Measurements from ENCODE around the gene DCP2.

Gene DCP2

GRCh38 chr5:112976432-112977309 lies at the start of gene DCP2:
DCP2 (plus strand) TSS chr5:112976798; CDS start chr5:112976934, 136 bp downstream.
- TF ChIP-seq POLR2A (IDR thresholded peaks at IDR 0.05; ENCODE audit: low read length): peak; percentile 99
- TF ChIP-seq GATA1 (IDR thresholded peaks at IDR 0.05; ENCODE audit: low read depth, low read length): no peak

GRCh38 chr5:112929336-112930081 lies 47.1 kb upstream of the DCP2 start:
- DNase-seq: no peak
- no peak for TF ChIP-seq GATA1 (IDR thresholded peaks at IDR 0.05; ENCODE audit: low read depth, low read length)
- TF ChIP-seq POLR2A (IDR thresholded peaks at IDR 0.05; ENCODE audit: low read length): no peak

More at GRCh38 chr5:112976432-112977309, at the start of gene DCP2:
- peak; percentile 97 to 99 for DNase-seq

GRCh38 chr5:112930082-112930344 lies 46.6 kb upstream of the DCP2 start:
- no peak for DNase-seq
- TF ChIP-seq GATA1 (IDR thresholded peaks at IDR 0.05; ENCODE audit: low read depth, low read length) (no peak), POLR2A (IDR thresholded peaks at IDR 0.05; ENCODE audit: low read length) (no peak)

- no peak for TF ChIP-seq POLR2A (IDR thresholded peaks at IDR 0.05; ENCODE audit: low read length)
- TF ChIP-seq GATA1 (IDR thresholded peaks at IDR 0.05; ENCODE audit: low read depth, low read length): no peak
- DNase-seq: no peak
Measured at GRCh38 chr5:112931473-112931872, 45.1 kb upstream of the DCP2 start.

- DNase-seq: no peak
- TF ChIP-seq GATA1 (IDR thresholded peaks at IDR 0.05; ENCODE audit: low read depth, low read length) (no peak), POLR2A (IDR thresholded peaks at IDR 0.05; ENCODE audit: low read length) (no peak)
Measured at GRCh38 chr5:112933105-112933504, 43.5 kb upstream of the DCP2 start.

- DNase-seq: no peak
- TF ChIP-seq POLR2A (IDR thresholded peaks at IDR 0.05; ENCODE audit: low read length): no peak
- TF ChIP-seq GATA1 (IDR thresholded peaks at IDR 0.05; ENCODE audit: low read depth, low read length): no peak
Measured at GRCh38 chr5:112933651-112934365, 42.8 kb upstream of the DCP2 start.

- DNase-seq: no peak
- TF ChIP-seq POLR2A (IDR thresholded peaks at IDR 0.05; ENCODE audit: low read length) (no peak), GATA1 (IDR thresholded peaks at IDR 0.05; ENCODE audit: low read depth, low read length) (no peak)
Measured at GRCh38 chr5:112934366-112934663, 42.3 kb upstream of the DCP2 start.

- TF ChIP-seq GATA1 (IDR thresholded peaks at IDR 0.05; ENCODE audit: low read depth, low read length): no peak
- no peak for TF ChIP-seq POLR2A (IDR thresholded peaks at IDR 0.05; ENCODE audit: low read length)
- DNase-seq: no peak
Measured at GRCh38 chr5:112935675-112936074, 40.9 kb upstream of the DCP2 start.

GRCh38 chr5:112938286-112938685 lies 38.3 kb upstream of the DCP2 start:
- TF ChIP-seq POLR2A (IDR thresholded peaks at IDR 0.05; ENCODE audit: low read length): no peak
- DNase-seq: no peak

DNA sequence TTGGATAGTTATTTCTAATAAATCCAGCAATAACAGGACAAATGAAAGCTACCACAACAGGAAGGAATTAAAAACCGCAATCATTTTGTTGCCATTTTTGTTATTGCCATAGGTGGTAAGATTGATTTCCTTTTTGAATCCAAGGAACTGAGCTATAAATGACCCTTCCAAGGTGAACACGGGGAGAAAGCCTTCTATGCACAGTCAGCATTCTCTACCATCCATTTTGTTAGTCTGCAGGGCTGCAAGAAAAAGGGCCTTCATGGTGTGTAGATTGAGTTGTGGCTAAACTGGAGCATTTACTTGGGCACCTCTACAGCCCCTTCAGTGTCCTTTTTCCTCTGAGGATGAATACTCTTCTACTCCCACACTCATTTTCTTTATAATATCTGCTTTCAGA lies 35.9 kb upstream of the DCP2 start:
- no peak for TF ChIP-seq GATA1 (IDR thresholded peaks at IDR 0.05; ENCODE audit: low read depth, low read length)
- TF ChIP-seq POLR2A (IDR thresholded peaks at IDR 0.05; ENCODE audit: low read length): no peak
- no peak for DNase-seq

DNA sequence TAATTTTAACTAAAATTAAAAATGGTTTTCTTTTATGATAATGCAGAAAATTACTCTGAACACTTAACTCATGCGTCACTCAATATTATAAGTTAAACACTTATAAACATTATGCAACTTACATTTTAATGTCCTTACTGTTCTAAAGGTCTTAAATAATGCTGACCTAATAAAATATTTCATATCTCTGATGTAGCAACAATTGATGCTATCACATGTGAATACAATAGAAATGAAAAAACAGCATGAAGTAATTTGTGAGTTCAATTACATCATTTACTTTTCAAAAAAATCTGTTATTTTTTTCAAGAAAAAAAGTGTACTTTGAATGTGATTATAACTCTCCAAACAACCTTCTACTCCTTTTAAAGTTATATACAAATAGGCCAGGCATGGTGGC lies 28.1 kb upstream of the DCP2 start:
- TF ChIP-seq GATA1 (IDR thresholded peaks at IDR 0.05; ENCODE audit: low read depth, low read length): no peak
- TF ChIP-seq POLR2A (IDR thresholded peaks at IDR 0.05; ENCODE audit: low read length): no peak
- DNase-seq: no peak

DNA sequence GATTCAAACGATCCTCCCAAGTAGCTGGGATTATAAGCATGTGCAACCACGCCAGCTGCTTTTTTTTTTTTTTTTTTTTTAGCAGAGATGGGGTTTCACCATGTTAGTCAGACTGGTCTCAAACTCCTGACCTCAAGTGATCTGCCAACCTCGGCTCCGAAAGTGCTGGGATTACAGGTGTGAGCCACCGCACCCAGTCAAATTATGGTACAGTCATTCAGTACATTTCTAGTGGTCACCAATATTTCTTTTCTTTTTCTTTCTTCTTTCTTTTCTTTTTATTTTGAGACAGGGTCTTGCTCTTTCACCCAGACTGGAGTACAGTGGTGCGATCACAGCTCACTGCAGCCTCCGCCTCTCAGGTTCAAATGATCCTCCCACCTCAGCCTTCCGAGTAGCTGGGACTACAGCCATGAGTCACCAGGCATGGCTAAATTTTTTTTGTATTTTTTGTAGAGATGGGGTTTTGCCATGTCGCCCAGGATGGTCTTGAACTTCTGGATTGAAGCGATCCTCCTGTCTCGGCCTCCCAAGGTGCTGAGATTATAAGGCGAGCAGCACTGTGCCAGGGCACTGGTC lies 25.4 kb upstream of the DCP2 start:
- no peak for DNase-seq
- TF ChIP-seq GATA1 (IDR thresholded peaks at IDR 0.05; ENCODE audit: low read depth, low read length) (no peak), POLR2A (IDR thresholded peaks at IDR 0.05; ENCODE audit: low read length) (no peak)

- no peak for DNase-seq
- TF ChIP-seq GATA1 (IDR thresholded peaks at IDR 0.05; ENCODE audit: low read depth, low read length): no peak
- TF ChIP-seq POLR2A (IDR thresholded peaks at IDR 0.05; ENCODE audit: low read length): no peak
Measured at GRCh38 chr5:112956606-112957005, 20.0 kb upstream of the DCP2 start.
